HG03095 (cell line): ENCODE data around the gene LNPEP.
"Not testable (repeated sequence)": the region's sequence is repeated elsewhere in the genome, so short reads cannot be mapped to it uniquely, and the experiment has no call there.

Experiments used
- ATAC-seq: cut with Tn5 transposase; IDR thresholded peaks from one replicate; pipeline ENCODE4 v1.9.1; 2021; ENCODE audit warnings: moderate library complexity; ENCODE audit not compliant: unreplicated experiment

The LNPEP gene

GRCh38 chr5:96928931-96929708 lies 6.8 kb upstream of the LNPEP start:
- ATAC-seq, result no peak

- no peak for ATAC-seq
These were observed 5.8 kb upstream of the LNPEP start for GRCh38 chr5:96930058-96930457.

GRCh38 chr5:96930589-96930988 lies 5.3 kb upstream of the LNPEP start:
- ATAC-seq, result no peak

GRCh38 chr5:96931037-96931436 lies 4.8 kb upstream of the LNPEP start:
- ATAC-seq, result not testable (repeated sequence)

DNA sequence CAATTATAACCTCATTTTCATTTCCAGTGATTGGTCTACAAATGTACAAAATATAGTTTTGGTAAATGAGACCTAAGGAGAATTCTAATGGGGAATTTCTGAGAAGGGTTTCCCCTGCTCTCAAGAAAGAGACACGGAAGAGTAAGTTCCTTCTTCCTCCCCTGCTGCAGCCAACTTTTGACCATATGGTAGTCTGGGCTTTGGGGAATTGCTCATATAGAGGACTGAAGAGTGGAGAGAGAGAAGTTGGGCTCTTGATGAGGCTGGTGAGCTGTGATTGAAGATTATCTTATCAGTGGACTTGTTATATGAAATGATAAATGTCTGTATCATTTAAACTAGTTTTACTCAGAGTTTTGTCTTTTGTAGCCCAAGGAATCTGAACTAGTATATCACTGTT lies 4.3 kb upstream of the LNPEP start:
- ATAC-seq, result no peak

DNA sequence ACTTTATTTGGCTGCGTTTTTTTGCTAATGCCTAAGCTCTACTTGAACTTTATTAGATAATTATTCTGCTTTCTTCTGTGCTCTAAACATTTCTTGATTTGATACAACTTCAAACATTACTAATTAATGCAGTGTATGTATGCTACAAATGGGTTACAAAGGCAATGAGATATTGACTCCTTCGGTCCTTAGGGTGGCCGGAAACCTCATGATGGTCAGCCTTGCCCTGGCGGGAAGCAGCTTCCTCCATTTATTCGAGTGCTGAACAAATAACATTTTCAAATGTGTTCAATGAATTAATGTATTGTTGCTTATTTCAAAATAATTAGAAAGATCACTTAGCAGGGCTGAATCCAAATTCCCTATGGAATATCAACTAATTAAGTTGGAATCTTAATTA lies 3.9 kb upstream of the LNPEP start:
- ATAC-seq, result no peak

DNA sequence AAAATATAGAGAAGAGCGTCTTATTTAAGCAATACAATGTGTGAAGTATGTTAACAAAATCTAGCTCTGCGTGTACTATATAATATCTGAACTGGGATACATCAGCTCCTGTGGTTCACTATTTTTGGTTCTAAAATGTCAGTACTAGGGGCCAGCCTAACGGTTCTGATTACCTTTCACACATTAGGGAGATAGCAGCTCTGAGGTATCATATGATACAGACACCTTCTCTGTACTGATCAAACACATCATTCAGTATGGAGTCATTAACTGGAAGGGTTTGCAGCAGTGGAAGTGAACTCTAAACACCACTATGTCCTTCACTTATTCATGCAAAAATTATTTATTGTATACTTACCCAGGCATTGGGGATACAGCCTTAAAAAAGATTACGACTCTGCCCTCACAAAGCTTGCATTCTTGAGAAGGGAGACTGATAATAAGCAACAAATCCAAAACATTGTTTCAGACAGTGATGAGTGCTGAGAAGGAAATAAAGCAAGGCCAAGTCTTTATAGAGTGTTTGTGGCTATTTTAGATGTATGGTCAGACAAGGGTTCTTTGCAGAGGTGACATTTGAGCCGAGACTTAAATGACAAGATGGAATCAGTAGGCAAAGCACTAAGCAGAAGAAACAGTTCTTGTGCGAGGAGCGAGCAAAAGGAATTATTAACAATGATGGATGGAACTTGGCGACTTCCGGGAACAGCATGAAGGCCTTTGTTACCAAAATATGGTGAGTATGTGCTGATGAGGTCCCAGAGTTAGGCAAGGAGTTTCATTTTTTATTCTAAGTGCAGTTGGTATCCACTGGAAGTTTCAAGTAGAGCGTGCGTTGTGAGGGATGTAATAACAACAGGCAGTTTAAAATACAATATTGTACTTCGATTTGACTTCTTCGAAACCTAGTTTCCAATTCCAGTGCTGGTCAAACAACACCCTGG lies 1.8 kb upstream of the LNPEP start:
- no peak for ATAC-seq

DNA sequence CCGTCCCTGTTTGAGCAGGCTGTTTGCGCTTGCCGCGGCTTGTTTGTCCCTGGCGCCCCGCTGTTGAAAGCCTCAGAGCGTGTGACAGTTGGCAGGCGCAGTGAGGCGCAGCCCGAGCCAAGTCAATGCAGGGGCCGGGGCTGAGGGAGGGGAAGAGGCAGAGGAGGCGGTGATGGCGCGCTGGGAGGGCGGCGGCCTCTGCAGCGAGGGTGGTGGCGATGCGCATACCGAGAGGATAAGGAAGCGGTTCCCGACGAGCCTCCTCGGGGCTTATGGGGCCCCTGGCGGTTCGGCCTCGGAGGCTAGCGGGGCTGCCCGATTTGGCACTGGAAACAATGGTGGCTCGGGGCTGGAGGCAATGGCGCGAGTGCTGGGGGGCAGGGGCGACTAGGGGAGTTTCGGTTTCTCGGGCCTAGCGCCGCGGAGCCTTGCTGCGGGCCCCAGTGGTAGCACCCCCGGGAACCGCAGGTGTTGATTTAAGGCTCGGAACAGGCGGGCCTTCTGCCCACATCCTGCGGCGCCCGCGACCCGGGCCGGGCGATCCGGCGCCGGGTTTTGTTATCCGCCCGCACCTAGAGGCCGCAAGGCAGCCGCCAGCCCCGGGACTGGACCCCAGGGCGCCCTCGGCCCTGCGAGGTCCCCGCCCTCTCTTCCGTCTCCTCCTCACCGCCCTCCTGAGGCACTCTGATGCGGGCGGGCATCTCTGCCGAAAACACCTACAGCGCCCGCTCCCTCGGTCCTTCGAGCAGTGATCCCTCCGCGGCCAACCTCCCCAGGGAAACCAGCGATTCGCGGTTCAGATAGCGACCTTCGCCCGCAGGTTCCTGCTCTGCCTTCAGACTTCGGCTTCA lies 947 bp upstream of the LNPEP start:
- peak; percentile 60 for ATAC-seq

GRCh38 chr5:96936431-96937320 lies 796 bp downstream of the LNPEP start:
- peak; percentile 28 for ATAC-seq

- ATAC-seq, result no peak
These were observed 4.7 kb downstream of the LNPEP start for GRCh38 chr5:96940586-96940985.

DNA sequence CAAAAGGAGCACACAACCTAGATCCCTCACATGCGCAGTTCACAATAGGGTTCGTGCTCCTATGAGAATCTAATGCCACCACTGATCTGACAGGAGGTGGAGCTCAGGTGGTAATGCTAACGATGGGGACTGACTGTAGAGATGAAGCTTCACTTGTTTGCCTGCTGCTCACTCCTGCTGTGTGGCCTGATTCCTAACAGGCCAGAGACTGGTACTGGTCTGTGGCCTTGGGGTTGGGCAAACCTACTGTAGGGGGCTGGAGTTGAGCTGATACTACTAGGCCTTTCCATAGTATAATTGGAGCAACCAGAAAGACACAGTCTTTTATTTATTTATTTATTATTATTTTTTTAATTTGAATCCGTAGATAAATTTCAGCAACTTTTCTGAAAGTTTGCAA lies 5.3 kb downstream of the LNPEP start:
- ATAC-seq, result no peak

DNA sequence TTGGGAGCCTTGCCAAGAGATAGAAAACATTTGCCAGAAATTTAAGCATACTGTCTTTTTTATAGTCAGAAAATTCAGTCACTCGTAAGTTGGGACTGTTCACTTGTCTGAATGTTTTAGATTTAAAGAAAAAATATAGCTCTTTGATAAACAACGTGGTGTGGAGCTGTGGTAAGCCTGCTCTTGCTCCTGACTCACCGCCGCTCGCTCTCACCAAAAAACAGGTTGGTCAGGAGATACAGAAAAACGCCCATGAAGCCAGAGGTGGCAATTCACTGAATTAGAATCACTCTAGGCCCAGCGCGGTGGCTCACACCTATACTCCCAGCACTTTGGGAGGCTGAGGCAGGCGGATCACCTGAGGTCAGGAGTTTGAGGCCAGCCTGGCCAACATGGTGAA lies 6.2 kb downstream of the LNPEP start:
- no peak for ATAC-seq

DNA sequence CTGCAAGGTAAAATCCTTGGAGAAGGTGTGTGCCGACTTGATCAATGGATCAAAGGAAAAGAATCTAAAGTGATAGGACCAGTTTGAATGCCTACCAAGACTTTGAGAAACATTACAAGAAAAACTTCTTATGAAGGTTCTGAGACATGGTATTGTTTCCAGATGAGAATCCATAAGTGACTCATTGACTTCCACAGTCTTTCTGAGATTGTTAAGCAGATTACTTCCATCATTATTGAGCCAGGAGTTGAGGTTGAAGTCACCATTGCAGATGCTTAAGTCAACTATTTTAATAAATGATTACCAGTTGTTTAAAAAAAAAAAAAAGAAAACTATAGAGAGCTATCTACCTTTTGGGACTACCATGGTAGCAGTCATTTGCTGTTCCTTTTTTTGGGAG lies 7.0 kb downstream of the LNPEP start:
- no peak for ATAC-seq

GRCh38 chr5:96943799-96944198 lies 7.9 kb downstream of the LNPEP start:
- no peak for ATAC-seq

DNA sequence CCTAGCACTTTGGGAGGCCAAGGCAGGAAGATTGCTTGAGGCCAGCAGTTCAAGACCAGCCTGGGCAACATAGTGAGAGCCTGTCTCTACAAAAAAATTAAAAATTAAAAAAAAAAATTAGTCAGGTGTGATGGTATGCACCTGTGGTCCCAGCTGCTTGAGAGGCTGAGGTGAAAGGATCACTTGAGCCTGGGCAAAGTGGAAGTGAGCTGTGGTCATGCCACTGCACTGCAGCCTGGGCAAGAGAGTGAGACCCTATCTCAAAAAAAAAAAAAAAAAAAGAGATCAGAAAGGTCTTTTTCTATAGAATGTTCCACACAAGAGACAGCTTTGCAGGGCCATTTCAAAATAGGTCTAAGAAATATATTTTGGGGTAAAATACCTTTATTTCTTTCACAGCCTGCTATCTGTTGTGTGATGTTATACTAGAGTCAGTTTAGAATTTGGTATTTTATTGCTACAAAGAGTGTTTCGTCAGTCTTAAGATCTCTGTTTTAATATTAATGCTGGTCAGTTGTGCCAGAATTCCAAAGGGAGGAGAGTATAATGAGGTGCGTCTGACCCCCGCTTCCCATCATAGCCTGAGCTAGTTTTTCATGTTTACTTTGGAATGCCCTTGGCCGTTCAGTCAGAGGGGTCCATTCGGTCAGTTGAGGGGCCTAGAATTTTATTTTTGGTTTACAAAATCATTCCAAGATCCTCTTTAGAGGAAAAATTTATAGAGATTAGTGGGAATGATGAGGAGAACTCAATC lies 9.4 kb downstream of the LNPEP start:
- no peak for ATAC-seq

DNA sequence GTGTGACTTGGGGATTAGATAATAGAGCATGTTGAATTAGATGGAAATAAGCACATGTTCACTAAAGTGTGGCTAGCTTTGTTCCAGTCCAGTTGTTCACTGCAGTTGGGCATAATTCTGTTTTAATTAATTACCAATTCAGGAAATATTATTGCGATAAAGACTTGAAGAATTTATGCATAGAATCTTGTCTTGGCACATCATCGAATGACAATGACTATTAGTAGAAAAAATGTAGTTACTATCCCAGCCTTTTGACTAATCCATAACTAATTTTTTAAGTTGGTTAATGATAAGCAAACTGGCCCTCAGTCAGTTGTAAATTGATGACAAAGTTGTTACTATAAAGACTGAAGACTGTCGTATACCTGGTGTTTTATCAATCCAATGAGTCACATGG lies 10.5 kb downstream of the LNPEP start:
- ATAC-seq, result no peak

DNA sequence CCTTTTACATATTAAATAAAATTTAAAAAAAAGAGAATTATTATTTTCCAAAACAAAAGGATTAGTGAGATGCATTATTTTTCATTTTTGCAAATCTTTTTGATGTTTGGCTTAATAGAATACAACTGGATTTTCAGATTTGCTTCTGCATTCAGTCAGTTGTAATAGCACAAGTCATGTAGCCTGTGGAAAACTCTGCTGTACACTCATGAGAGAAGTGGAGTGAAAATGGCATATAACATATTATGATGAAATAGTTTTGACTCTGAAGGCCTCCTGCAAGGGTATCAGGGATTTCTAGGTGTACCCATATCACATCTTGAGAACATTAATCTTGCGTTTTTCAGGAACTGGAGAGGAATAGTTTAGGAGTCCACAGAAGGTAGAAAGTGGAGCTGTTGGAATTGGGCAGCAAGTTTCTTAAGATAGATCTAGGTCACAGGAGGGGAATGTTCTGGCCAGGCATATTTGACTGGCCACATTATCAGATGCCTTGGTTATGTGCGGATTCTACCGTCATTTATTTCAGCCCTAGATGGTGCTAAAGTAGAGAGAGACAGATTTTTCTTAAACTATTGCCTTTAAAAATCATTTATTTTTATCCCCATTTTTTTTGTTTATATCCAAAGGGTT lies 16.4 kb downstream of the LNPEP start:
- ATAC-seq, result no peak

DNA sequence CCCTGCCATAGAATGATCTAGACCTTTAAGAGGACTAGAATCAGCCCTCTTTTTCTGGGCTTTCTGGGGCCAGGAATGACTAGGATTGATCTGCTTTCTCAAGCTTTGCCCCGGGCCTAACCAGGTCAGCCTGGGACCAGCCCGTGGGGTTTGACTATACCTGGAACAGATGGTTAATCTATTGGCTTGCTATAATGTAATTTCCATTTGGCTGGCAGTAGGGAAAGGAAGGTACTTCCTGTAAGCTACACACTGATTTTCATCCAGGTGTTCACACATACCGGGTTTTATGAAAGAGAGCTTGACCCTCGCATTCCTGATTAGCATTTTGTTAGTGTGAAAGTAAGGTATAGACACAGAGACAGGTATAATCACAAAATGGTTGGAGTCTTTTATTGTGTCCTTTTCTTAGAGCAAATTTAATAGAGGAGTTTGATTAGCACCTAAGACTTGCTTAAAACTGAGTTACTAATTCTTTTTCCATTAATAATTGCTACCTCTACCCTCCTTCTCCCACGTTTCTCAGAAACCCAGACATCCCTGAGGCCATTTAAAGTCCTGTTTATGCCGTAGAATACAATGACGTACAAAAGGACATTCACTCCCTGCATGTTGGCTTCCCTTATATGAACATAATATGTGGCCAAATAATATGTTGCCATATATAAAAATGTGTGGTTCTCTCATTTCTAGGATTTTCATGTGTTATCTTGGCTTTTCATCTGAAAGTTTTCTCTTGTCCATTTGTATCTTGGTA lies 17.3 kb downstream of the LNPEP start:
- no peak for ATAC-seq
